ENCODE measurements around the gene TPD52L2.
"Not testable (repeated sequence)": the region's sequence is repeated elsewhere in the genome, so short reads cannot be mapped to it uniquely, and the experiment has no call there.

TPD52L2 gene

GRCh38 chr20:63848003-63848911, 16.8 kb upstream of the TPD52L2 start:
- Histone ChIP-seq H3K4me2 (ENCODE audit: low read depth, low read length, poor library complexity, severe bottlenecking) (peak overlapping the region; percentile 58), H3K36me3 (ENCODE audit: insufficient read depth, low read length) (no peaks in the 10 kb centered on the region), H4K20me1 (ENCODE audit: insufficient read depth, low read length, poor library complexity, severe bottlenecking) (no peaks in the 10 kb centered on the region), H3K4me3 (ENCODE audit: low read length, poor library complexity, severe bottlenecking) (peak overlapping the region; percentile 14), H3K9me3 (ENCODE audit: insufficient read depth, low read depth, low read length) (no peaks in the 10 kb centered on the region), H3K9me2 (replicated peaks; ENCODE audit: low read depth, low read length) (no peaks in the 10 kb centered on the region), H3K27me3 (ENCODE audit: insufficient read depth, low read length, poor library complexity, severe bottlenecking) (no peaks in the 10 kb centered on the region), H2AFZ (ENCODE audit: low read length) (no peak overlapping the region; the same call in 1 of the 2 replicates), H3F3A (ENCODE audit: low read depth) (no peaks in the 10 kb centered on the region), H3K9ac (ENCODE audit: low read depth, low read length, poor library complexity, severe bottlenecking) (peak overlapping the region; percentile 69), H3K4me1 (ENCODE audit: insufficient read depth, low read length, poor library complexity, severe bottlenecking) (peaks cover 54% of the 10 kb centered on the region), H3K79me2 (ENCODE audit: insufficient read depth, low read length) (no peaks in the 10 kb centered on the region)
- TF ChIP-seq EZH2phosphoT487 (IDR thresholded peaks at IDR 0.05; ENCODE audit: borderline replicate concordance): no peak
- no peak for TF ChIP-seq CTCF (conservative IDR thresholded peaks at IDR 0.05; ENCODE audit: low read length)

- H3K27me3 ChIP-seq (ENCODE audit: insufficient read depth, low read length, poor library complexity, severe bottlenecking): no peaks in the 10 kb centered on the region
- H3K4me2 ChIP-seq (ENCODE audit: low read depth, low read length, poor library complexity, severe bottlenecking): no peak overlapping the region
- no peak overlapping the region for H3K4me3 ChIP-seq (ENCODE audit: low read length, poor library complexity, severe bottlenecking)
- TF ChIP-seq EZH2phosphoT487 (IDR thresholded peaks at IDR 0.05; ENCODE audit: borderline replicate concordance): no peak
- TF ChIP-seq CTCF (conservative IDR thresholded peaks at IDR 0.05; ENCODE audit: low read length): no peak
- H3K79me2 ChIP-seq (ENCODE audit: insufficient read depth, low read length): no peaks in the 10 kb centered on the region
- no peaks in the 10 kb centered on the region for H3K9me3 ChIP-seq (ENCODE audit: insufficient read depth, low read depth, low read length)
- H3F3A ChIP-seq (ENCODE audit: low read depth): no peaks in the 10 kb centered on the region
- H3K36me3 ChIP-seq (ENCODE audit: insufficient read depth, low read length): no peaks in the 10 kb centered on the region
- H4K20me1 ChIP-seq (ENCODE audit: insufficient read depth, low read length, poor library complexity, severe bottlenecking): no peaks in the 10 kb centered on the region
- peaks cover 43% of the 10 kb centered on the region for H3K4me1 ChIP-seq (ENCODE audit: insufficient read depth, low read length, poor library complexity, severe bottlenecking)
- no peaks in the 10 kb centered on the region for H3K9me2 ChIP-seq (replicated peaks; ENCODE audit: low read depth, low read length)
- no peak overlapping the region for H3K9ac ChIP-seq (ENCODE audit: low read depth, low read length, poor library complexity, severe bottlenecking)
- H2AFZ ChIP-seq (ENCODE audit: low read length): no peak overlapping the region
Observed at GRCh38 chr20:63850689-63851547, 14.2 kb upstream of the TPD52L2 start.

- not testable (repeated sequence) for H3K4me3 ChIP-seq (ENCODE audit: low read length, poor library complexity, severe bottlenecking); H3K27me3 ChIP-seq (ENCODE audit: insufficient read depth, low read length, poor library complexity, severe bottlenecking); H3K4me2 ChIP-seq (ENCODE audit: low read depth, low read length, poor library complexity, severe bottlenecking); H4K20me1 ChIP-seq (ENCODE audit: insufficient read depth, low read length, poor library complexity, severe bottlenecking); H3K79me2 ChIP-seq (ENCODE audit: insufficient read depth, low read length); H3K9me2 ChIP-seq (replicated peaks; ENCODE audit: low read depth, low read length); H3K36me3 ChIP-seq (ENCODE audit: insufficient read depth, low read length); H3K9ac ChIP-seq (ENCODE audit: low read depth, low read length, poor library complexity, severe bottlenecking); H3K9me3 ChIP-seq (ENCODE audit: insufficient read depth, low read depth, low read length); H3F3A ChIP-seq (ENCODE audit: low read depth); H2AFZ ChIP-seq (ENCODE audit: low read length)
- peaks cover 37% of the 10 kb centered on the region for H3K4me1 ChIP-seq (ENCODE audit: insufficient read depth, low read length, poor library complexity, severe bottlenecking)
Observed at GRCh38 chr20:63851548-63851943, 13.5 kb upstream of the TPD52L2 start.

- Histone ChIP-seq H3K4me2 (ENCODE audit: low read depth, low read length, poor library complexity, severe bottlenecking) (peak overlapping the region; percentile 44), H3K4me1 (ENCODE audit: insufficient read depth, low read length, poor library complexity, severe bottlenecking) (peaks cover 32% of the 10 kb centered on the region), H3K9ac (ENCODE audit: low read depth, low read length, poor library complexity, severe bottlenecking) (peak overlapping the region; percentile 36)
- H3F3A ChIP-seq (ENCODE audit: low read depth); H4K20me1 ChIP-seq (ENCODE audit: insufficient read depth, low read length, poor library complexity, severe bottlenecking); H3K9me3 ChIP-seq (ENCODE audit: insufficient read depth, low read depth, low read length); H3K9me2 ChIP-seq (replicated peaks; ENCODE audit: low read depth, low read length); H3K79me2 ChIP-seq (ENCODE audit: insufficient read depth, low read length); H3K27me3 ChIP-seq (ENCODE audit: insufficient read depth, low read length, poor library complexity, severe bottlenecking); H3K4me3 ChIP-seq (ENCODE audit: low read length, poor library complexity, severe bottlenecking); H3K36me3 ChIP-seq (ENCODE audit: insufficient read depth, low read length); H2AFZ ChIP-seq (ENCODE audit: low read length): not testable (repeated sequence)
Observed at GRCh38 chr20:63853733-63854068, 11.4 kb upstream of the TPD52L2 start.

All from Loucy (cell line).